CD4-positive, alpha-beta T cell treated with Interleukin-10 for 1 hour (primary cell): Measurements from ENCODE around the gene CTNNB1.
"Not testable (repeated sequence)": the region's sequence is repeated elsewhere in the genome, so short reads cannot be mapped to it uniquely, and the experiment has no call there.

Experiments used
- DNase-seq: peaks from one replicate; pipeline ENCODE4 v3.0.0-alpha.2; 2020

CTNNB1 gene

DNA sequence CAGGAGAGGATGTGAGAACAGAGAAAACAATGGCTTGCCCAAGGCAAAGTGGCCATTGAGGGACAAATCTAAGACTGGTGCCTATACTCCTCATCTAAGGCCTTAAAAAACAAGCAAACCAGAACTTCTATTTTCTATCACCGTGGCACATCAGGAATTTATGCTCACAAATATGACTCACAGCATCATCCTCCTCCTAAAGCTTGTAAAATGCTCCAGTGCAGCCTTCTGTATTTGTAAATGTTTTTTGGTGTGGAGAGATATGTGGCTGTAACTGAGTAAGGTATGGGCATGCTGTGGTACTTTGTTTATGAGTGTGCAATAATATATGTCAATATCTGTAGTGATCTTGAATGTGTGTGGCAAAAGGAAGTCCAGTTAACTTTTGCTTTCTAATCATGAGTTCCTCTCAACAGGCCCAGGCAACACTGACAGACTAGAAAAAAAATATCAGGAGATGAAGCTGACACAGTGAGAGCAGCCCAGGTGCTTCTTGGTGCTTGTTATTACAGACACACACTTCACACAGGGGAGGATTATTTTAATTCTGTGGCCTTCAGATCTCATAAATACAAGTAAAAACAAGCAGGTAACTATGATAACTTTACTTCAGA, 60.3 kb downstream of the CTNNB1 start:
- no peak for DNase-seq

- DNase-seq: no peak
These were observed 60.8 kb downstream of the CTNNB1 start for GRCh38 chr3:41260063-41260450.

- no peak for DNase-seq
These were observed 65.8 kb downstream of the CTNNB1 start for GRCh38 chr3:41265011-41265545.

DNA sequence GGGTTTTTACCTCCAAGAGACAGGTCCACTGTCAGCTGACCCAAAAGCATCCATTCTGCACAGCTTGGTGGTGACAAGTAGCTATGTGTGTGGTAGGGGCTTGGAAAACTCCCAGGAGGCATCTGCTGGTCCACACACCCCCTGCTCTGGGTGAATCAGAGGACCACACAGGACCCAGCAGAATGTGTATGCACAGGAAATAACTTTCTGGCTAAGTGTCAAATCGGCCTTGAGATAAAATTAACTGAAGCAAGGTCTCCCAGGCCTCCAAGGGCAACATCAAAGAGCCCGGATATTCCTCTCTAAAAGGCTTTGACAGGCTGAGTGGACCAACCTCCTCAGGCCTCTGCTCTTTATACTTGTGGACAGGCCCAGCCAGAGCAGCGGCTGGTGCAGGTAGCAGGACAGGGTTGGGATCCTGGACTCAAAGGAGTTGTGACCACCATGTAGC, 66.5 kb downstream of the CTNNB1 start:
- DNase-seq: no peak

DNA sequence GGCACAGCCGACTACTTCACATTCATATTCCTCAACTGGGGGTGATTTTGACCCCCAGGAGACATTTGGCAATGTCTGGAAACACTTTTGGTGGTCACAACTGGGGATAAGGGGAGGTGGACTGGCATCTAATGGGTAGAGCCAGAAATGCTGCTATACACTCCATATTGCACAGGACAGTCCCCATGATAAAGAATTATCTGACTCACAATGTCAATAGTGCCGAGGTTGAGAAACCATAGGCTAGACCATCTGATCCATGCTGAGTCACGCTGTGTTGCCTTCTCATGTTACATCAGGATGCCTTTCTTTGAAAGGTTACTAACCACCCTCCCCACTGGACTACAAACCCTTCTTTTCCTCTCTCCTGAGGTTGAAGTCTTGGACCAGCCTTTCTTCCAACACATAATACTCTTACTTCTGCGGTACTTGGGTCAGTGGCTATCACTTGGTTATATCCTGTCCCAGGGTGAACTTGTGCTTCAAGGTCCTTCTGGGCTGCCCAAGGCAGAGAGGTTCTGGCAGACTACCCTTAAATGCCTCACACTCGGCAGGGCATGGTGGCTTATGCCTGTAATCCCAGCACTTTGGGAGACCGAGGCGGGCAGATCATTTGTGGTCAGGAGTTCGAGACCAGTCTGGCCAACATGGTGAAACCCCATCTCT, 68.8 kb downstream of the CTNNB1 start:
- DNase-seq: no peak

- no peak for DNase-seq
These were observed 73.4 kb downstream of the CTNNB1 start for GRCh38 chr3:41272667-41273066.

- DNase-seq: no peak
These were observed 75.8 kb downstream of the CTNNB1 start for GRCh38 chr3:41274944-41275668.

GRCh38 chr3:41276191-41276590, 76.9 kb downstream of the CTNNB1 start:
- DNase-seq: no peak

DNA sequence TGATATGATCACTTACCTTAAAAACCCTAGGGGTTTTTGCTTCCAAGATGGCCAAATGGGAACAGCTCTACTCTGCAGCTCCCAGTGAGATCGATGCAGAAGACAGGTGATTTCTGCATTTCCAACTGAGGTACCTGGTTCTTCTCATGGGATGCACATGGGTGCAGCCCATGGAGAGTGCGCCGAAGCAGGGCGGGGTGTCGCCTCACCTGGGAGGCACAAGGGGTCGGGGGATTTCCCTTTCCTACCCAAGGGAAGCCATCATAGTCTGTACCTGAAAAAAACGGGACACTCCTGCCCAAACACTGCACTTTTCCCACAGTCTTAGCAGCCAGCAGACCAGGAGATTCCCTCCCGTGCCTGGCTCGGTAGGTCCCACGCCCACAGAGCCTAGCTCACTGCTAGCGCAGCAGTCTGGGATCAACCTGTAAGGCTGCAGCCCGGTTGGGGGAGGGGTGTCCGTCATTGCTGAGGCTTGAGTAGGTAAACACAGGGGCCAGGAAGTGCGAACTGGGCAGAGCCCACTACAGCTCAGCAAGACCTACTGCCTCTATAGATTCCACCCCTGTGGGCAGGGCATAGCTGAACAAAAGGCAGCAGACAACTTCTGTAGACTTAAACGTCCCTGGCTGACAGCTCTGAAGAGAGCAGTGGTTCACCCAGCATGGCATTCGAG, 78.6 kb downstream of the CTNNB1 start:
- no peak for DNase-seq

DNA sequence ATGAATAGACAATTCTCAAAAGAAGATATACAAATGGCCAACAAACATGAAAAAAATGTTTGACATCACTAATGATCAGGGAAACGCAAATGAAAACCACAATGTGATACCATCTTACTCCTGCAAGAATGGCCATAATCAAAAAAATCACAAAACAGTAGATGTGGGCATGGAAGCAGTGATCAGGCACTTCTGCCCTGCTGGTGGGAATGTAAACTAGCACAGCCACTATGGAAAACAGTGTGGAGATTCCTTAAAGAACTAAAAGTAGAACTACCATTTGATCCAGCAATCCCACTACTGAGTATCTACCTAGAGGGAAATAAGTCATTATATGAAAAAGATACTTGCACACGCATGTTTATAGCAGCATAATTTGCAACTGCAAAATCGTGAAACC, 85.6 kb downstream of the CTNNB1 start:
- DNase-seq: not testable (repeated sequence)

DNA sequence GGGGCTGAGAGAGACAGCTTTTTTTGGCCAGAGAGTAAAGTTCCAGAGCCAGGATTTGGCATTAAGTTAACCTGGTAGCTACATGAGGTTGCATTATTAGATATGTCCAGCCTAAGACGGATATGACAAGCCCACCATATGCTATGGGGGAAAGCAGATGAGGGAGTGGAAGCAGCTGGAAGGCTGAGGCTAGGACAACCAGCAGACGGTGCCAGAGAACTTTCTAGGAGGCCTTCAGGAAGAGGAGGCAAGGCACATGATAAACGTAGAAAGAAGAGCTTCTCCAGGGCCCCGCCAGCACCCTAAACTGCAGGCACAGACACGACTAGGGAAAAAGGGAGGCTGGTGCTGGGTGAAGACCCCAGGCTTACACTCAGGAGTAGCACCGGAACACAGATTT, 87.0 kb downstream of the CTNNB1 start:
- no peak for DNase-seq

- no peak for DNase-seq
These were observed 89.5 kb downstream of the CTNNB1 start for GRCh38 chr3:41288785-41289184.
